ENCODE measurements around the gene HLX. TPM values are rescaled to one million over a fixed set of nuclear protein-coding genes. Genes with fewer than 3 reads are reported as not detected.

Gene HLX
- total RNA-seq, 6 experiments from 2014 or later, result 5.5 to 10.8 (median 6.7) TPM

DNA sequence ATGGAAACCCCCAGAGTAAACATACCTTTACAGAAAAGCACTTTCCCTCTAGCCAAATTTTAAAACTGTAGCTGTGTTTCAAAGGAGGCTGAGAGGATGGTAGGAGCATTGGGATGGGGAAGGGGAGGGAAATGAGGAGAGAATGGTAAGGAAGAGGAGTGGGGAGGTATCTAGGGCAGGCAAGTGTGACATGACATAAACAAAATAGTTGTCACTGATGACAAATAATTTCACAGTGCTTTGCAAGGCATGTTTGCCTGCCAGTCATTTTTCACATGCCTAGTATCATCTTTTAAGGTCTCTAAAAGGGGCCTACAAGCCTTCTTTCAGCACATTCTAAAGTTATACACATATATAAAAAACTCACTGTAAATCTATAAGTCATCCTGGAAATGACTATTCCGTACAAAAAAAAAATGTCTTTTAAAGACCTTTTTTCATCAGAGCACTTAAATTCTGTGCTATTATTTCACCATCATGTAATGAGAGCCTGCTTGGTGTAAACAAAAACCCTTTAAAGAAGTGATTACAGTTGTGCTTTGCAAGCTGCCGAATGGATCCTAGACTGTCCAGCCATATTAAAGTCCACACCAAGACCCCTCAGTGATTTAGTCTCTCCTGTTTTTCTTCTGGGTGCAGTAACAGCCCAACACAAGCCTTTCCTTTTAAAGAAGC is 38.4 kb downstream of the HLX start:
- ATAC-seq, result no peak
- TF ChIP-seq POLR2A (IDR thresholded peaks at IDR 0.05), result no peak
- no peak overlapping the region for H3K27ac ChIP-seq
- no peak overlapping the region for H3K4me3 ChIP-seq
- H3K36me3 ChIP-seq, result no peaks in the 10 kb centered on the region
- DNase-seq, result no peak
- intact Hi-C loops (cut with DNase I), result no loop called here
- 71% methylated on average over 2 of the region's 2 CpGs for WGBS (ENCODE audit: insufficient coverage, low coverage, low lambda C conversion rate, missing lambda C conversion rate)
- H3K4me1 ChIP-seq, result peaks cover 0 to 58% (median 9%) of the 10 kb centered on the region in 4 donors
- no peaks in the 10 kb centered on the region for H3K9me3 ChIP-seq
- H3K27me3 ChIP-seq, result no peaks in the 10 kb centered on the region

DNA sequence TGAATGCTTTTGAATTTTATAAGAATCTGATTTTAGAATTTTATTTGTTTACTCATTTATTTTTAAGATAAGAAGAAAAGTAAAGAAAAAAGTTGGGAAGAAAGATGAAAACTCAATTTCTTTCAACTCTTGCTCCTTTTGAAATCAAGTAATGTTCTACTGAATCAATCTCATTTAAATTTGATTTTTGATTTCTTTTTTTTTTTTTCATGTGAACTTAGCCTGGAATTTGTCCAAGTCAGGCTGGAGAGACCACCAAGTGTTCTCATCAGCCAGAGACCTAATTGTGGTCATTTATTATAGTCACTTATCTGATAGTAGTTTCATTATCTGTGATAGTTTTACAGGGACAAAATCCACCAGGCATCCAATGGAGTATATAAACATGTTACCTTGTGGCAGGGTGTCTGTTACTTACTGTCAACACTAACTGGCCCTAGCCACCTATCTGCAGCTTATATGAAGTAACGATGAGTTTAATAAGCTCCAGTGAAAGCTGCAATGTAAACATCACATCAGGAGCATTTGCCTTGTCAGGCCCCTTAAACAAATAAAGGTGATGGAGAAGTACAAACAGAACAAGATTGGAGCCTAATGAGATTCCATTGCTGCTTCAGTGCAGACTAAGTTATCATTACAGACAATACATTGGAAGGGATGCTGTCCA is 39.2 kb downstream of the HLX start:
- DNase-seq (no peak), ATAC-seq (peak in 1 of 4 donors; percentile 20)
- no peaks in the 10 kb centered on the region for H3K36me3 ChIP-seq
- H3K9me3 ChIP-seq, result no peaks in the 10 kb centered on the region
- TF ChIP-seq POLR2A (IDR thresholded peaks at IDR 0.05), result no peak
- TF ChIP-seq, protein P1, sequence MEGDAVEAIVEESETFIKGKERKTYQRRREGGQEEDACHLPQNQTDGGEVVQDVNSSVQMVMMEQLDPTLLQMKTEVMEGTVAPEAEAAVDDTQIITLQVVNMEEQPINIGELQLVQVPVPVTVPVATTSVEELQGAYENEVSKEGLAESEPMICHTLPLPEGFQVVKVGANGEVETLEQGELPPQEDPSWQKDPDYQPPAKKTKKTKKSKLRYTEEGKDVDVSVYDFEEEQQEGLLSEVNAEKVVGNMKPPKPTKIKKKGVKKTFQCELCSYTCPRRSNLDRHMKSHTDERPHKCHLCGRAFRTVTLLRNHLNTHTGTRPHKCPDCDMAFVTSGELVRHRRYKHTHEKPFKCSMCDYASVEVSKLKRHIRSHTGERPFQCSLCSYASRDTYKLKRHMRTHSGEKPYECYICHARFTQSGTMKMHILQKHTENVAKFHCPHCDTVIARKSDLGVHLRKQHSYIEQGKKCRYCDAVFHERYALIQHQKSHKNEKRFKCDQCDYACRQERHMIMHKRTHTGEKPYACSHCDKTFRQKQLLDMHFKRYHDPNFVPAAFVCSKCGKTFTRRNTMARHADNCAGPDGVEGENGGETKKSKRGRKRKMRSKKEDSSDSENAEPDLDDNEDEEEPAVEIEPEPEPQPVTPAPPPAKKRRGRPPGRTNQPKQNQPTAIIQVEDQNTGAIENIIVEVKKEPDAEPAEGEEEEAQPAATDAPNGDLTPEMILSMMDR (IDR thresholded peaks at IDR 0.05), result no peak
- intact Hi-C loops (cut with DNase I), result no loop called here
- 38% methylated on average over 1 of the region's 1 CpG for WGBS (ENCODE audit: insufficient coverage, low coverage, low lambda C conversion rate, missing lambda C conversion rate)
- no peaks in the 10 kb centered on the region for H3K27me3 ChIP-seq
- peaks cover 0 to 58% (median 9%) of the 10 kb centered on the region in 4 donors for H3K4me1 ChIP-seq
- H3K27ac ChIP-seq, result no peak overlapping the region
- H3K4me3 ChIP-seq, result no peak overlapping the region

DNA sequence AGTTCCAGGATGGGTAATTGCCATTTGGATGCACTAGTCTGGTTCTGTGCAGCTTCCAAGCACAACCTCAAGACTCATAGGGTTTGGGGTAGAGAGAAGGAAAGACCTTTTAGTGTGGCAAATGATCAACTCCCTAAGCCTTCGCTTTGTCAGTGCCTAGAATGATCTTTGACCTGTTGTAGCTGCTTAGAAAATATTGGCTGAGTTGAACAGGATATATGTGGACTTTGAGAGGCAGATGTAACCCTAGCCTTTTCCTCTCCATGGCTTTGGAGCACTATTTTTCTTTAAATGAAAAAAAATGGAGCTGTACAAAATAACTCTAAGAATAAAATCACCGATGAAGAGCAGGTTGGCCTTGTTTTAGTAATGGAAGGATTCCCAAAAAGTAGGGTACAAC is 41.7 kb downstream of the HLX start:
- ATAC-seq (peak; percentile 86 to 92 (median 88)), DNase-seq (no peak)
- TF ChIP-seq, protein P1 (IDR thresholded peaks at IDR 0.05), result no peak
- no peak for TF ChIP-seq POLR2A (IDR thresholded peaks at IDR 0.05)
- Histone ChIP-seq H3K36me3 (no peaks in the 10 kb centered on the region), H3K9me3 (no peaks in the 10 kb centered on the region), H3K27me3 (no peaks in the 10 kb centered on the region), H3K4me3 (no peak overlapping the region), H3K27ac (peak overlapping the region in 1 of 3 donors; percentile 8), H3K4me1 (peaks cover 0 to 37% (median 2%) of the 10 kb centered on the region in 4 donors)
- intact Hi-C loops (cut with DNase I), result no loop called here
- WGBS (ENCODE audit: insufficient coverage, low coverage, low lambda C conversion rate, missing lambda C conversion rate), result 27% methylated on average over 2 of the region's 2 CpGs

GRCh38 chr1:220921498-220921897 is 42.3 kb downstream of the HLX start:
- Histone ChIP-seq H3K4me3 (no peak overlapping the region), H3K36me3 (no peaks in the 10 kb centered on the region), H3K4me1 (peaks cover 0 to 33% (median 2%) of the 10 kb centered on the region in 4 donors), H3K9me3 (no peaks in the 10 kb centered on the region), H3K27ac (peak overlapping the region in 1 of 3 donors; percentile 8), H3K27me3 (no peaks in the 10 kb centered on the region)
- no peak for DNase-seq
- TF ChIP-seq, protein P1 (IDR thresholded peaks at IDR 0.05), result no peak
- TF ChIP-seq POLR2A (IDR thresholded peaks at IDR 0.05), result no peak
- intact Hi-C loops (cut with DNase I), result no loop called here
- 78% methylated on average over 2 of the region's 2 CpGs for WGBS (ENCODE audit: insufficient coverage, low coverage, low lambda C conversion rate, missing lambda C conversion rate)
- ATAC-seq, result no peak

- no peak for DNase-seq
- no peaks in the 10 kb centered on the region for H3K9me3 ChIP-seq
- H3K27me3 ChIP-seq, result no peaks in the 10 kb centered on the region
- ATAC-seq, result no peak
- H3K27ac ChIP-seq, result no peak overlapping the region
- 54% methylated on average over 6 of the region's 8 CpGs for WGBS (ENCODE audit: insufficient coverage, low coverage, low lambda C conversion rate, missing lambda C conversion rate)
- H3K4me1 ChIP-seq, result peaks cover 0 to 33% (median 2%) of the 10 kb centered on the region in 4 donors
- no peak overlapping the region for H3K4me3 ChIP-seq
- TF ChIP-seq, protein P1 (IDR thresholded peaks at IDR 0.05), result no peak
- no peak for TF ChIP-seq POLR2A (IDR thresholded peaks at IDR 0.05)
- intact Hi-C loops (cut with DNase I), result no loop called here
- no peaks in the 10 kb centered on the region for H3K36me3 ChIP-seq
Measured at GRCh38 chr1:220921971-220922635, 42.9 kb downstream of the HLX start.

All from right lobe of liver (tissue), 6 donors.